ENCODE measurements around the gene PCYT2.

PCYT2 gene

GRCh38 chr17:81934850-81935708 lies 23.9 kb upstream of the PCYT2 start:
- H3K4me3 ChIP-seq (ENCODE audit: control insufficient read depth in 1 of 7, extremely low read depth in 1 of 7, insufficient read depth in 4 of 7, low read depth in 2 of 7, low read length in 6 of 7) = no peak overlapping the region
- 97% methylated on average over 34 of the region's 38 CpGs for WGBS (ENCODE audit: insufficient coverage)
- H3K9me3 ChIP-seq (ENCODE audit: control extremely low read depth in 1 of 5, control insufficient read depth in 4 of 5, insufficient read depth in 2 of 5, low read depth in 1 of 5, low read length in 4 of 5) = no peaks in the 10 kb centered on the region
- H3K27me3 ChIP-seq (replicated peaks in 2 of 5; ENCODE audit: control insufficient read depth in 4 of 5, insufficient read depth in 5 of 5, low read length in 4 of 5) = peaks cover 0 to 3% (median 0%) of the 10 kb centered on the region in 5 experiments
- H3K27ac ChIP-seq (ENCODE audit: insufficient read depth in 1 of 2, low read depth in 1 of 2, low read length in 2 of 2, poor library complexity in 1 of 2, severe bottlenecking in 2 of 2) = no peak overlapping the region
- peaks cover 0 to 46% (median 35%) of the 10 kb centered on the region in 4 experiments for H3K4me1 ChIP-seq (ENCODE audit: control extremely low read depth in 1 of 4, control insufficient read depth in 4 of 4, insufficient read depth in 4 of 4, low read length in 3 of 4)
- POLR2A ChIA-PET = no interaction called here
- CTCF ChIA-PET = interaction anchor here (0.9 to 1.3 kb wide), 3 partner anchors 65 to 102 kb away, joined by 3 read pairs; partner anchors contain the start of genes CENPX, DCXR and LRRC45
- no peak for DNase-seq
- H3K36me3 ChIP-seq (ENCODE audit: control insufficient read depth in 4 of 4, insufficient read depth in 4 of 4, low read length in 3 of 4) = peaks cover 0 to 3% (median 0%) of the 10 kb centered on the region in 4 experiments

GRCh38 chr17:81934098-81934757 lies 23.0 kb upstream of the PCYT2 start:
- POLR2A ChIA-PET = no interaction called here
- peaks cover 0 to 39% (median 29%) of the 10 kb centered on the region in 4 experiments for H3K4me1 ChIP-seq (ENCODE audit: control extremely low read depth in 1 of 4, control insufficient read depth in 4 of 4, insufficient read depth in 4 of 4, low read length in 3 of 4)

GRCh38 chr17:81933178-81933699 lies 22.0 kb upstream of the PCYT2 start:
- H3K27ac ChIP-seq (ENCODE audit: insufficient read depth in 1 of 2, low read depth in 1 of 2, low read length in 2 of 2, poor library complexity in 1 of 2, severe bottlenecking in 2 of 2) = no peak overlapping the region
- no peaks in the 10 kb centered on the region for H3K9me3 ChIP-seq (ENCODE audit: control extremely low read depth in 1 of 5, control insufficient read depth in 4 of 5, insufficient read depth in 2 of 5, low read depth in 1 of 5, low read length in 4 of 5)
- 96% methylated on average over 12 of the region's 14 CpGs for WGBS (ENCODE audit: insufficient coverage)
- POLR2A ChIA-PET = no interaction called here
- peaks cover 0 to 3% (median 0%) of the 10 kb centered on the region in 4 experiments for H3K36me3 ChIP-seq (ENCODE audit: control insufficient read depth in 4 of 4, insufficient read depth in 4 of 4, low read length in 3 of 4)
- peaks cover 0 to 21% (median 12%) of the 10 kb centered on the region in 5 experiments for H3K27me3 ChIP-seq (replicated peaks in 2 of 5; ENCODE audit: control insufficient read depth in 4 of 5, insufficient read depth in 5 of 5, low read length in 4 of 5)
- H3K4me3 ChIP-seq (ENCODE audit: control insufficient read depth in 1 of 7, extremely low read depth in 1 of 7, insufficient read depth in 4 of 7, low read depth in 2 of 7, low read length in 6 of 7) = no peak overlapping the region
- peaks cover 0 to 42% (median 30%) of the 10 kb centered on the region in 4 experiments for H3K4me1 ChIP-seq (ENCODE audit: control extremely low read depth in 1 of 4, control insufficient read depth in 4 of 4, insufficient read depth in 4 of 4, low read length in 3 of 4)
- CTCF ChIA-PET = interaction anchor here (1.7 kb wide), 1 partner anchor 87 kb away, joined by 4 read pairs; no protein-coding TSS in a partner anchor
- DNase-seq = no peak

More at GRCh38 chr17:81934098-81934757, 23.0 kb upstream of the PCYT2 start:
- Histone ChIP-seq H3K27me3 (replicated peaks in 2 of 5; ENCODE audit: control insufficient read depth in 4 of 5, insufficient read depth in 5 of 5, low read length in 4 of 5) (peaks cover 0 to 11% (median 6%) of the 10 kb centered on the region in 5 experiments), H3K9me3 (ENCODE audit: control extremely low read depth in 1 of 5, control insufficient read depth in 4 of 5, insufficient read depth in 2 of 5, low read depth in 1 of 5, low read length in 4 of 5) (no peaks in the 10 kb centered on the region), H3K27ac (ENCODE audit: insufficient read depth in 1 of 2, low read depth in 1 of 2, low read length in 2 of 2, poor library complexity in 1 of 2, severe bottlenecking in 2 of 2) (no peak overlapping the region), H3K36me3 (ENCODE audit: control insufficient read depth in 4 of 4, insufficient read depth in 4 of 4, low read length in 3 of 4) (peaks cover 0 to 3% (median 0%) of the 10 kb centered on the region in 4 experiments), H3K4me3 (ENCODE audit: control insufficient read depth in 1 of 7, extremely low read depth in 1 of 7, insufficient read depth in 4 of 7, low read depth in 2 of 7, low read length in 6 of 7) (no peak overlapping the region)
- no peak for DNase-seq
- 95% methylated on average over 18 of the region's 23 CpGs for WGBS (ENCODE audit: insufficient coverage)
- CTCF ChIA-PET = interaction anchor here (0.9 to 1.7 kb wide), 3 partner anchors 65 to 89 kb away, joined by 3 to 4 read pairs (median 3); partner anchors contain the start of genes CENPX and LRRC45

- WGBS (ENCODE audit: insufficient coverage) = 100% methylated on average over 8 of the region's 9 CpGs
- Histone ChIP-seq H3K4me1 (ENCODE audit: control extremely low read depth in 1 of 4, control insufficient read depth in 4 of 4, insufficient read depth in 4 of 4, low read length in 3 of 4) (peaks cover 0 to 43% (median 32%) of the 10 kb centered on the region in 4 experiments), H3K36me3 (ENCODE audit: control insufficient read depth in 4 of 4, insufficient read depth in 4 of 4, low read length in 3 of 4) (peaks cover 0 to 3% (median 0%) of the 10 kb centered on the region in 4 experiments), H3K9me3 (ENCODE audit: control extremely low read depth in 1 of 5, control insufficient read depth in 4 of 5, insufficient read depth in 2 of 5, low read depth in 1 of 5, low read length in 4 of 5) (no peaks in the 10 kb centered on the region), H3K27ac (ENCODE audit: insufficient read depth in 1 of 2, low read depth in 1 of 2, low read length in 2 of 2, poor library complexity in 1 of 2, severe bottlenecking in 2 of 2) (no peak overlapping the region), H3K4me3 (ENCODE audit: control insufficient read depth in 1 of 7, extremely low read depth in 1 of 7, insufficient read depth in 4 of 7, low read depth in 2 of 7, low read length in 6 of 7) (no peak overlapping the region), H3K27me3 (replicated peaks in 2 of 5; ENCODE audit: control insufficient read depth in 4 of 5, insufficient read depth in 5 of 5, low read length in 4 of 5) (peaks cover 0 to 24% (median 13%) of the 10 kb centered on the region in 5 experiments)
- CTCF ChIA-PET = interaction anchor here (1.7 kb wide), 1 partner anchor 88 kb away, joined by 4 read pairs; no protein-coding TSS in a partner anchor
- POLR2A ChIA-PET = no interaction called here
- DNase-seq = no peak
Observed at GRCh38 chr17:81932333-81932983, 21.3 kb upstream of the PCYT2 start.

GRCh38 chr17:81931557-81932332 lies 20.5 kb upstream of the PCYT2 start:
- peaks cover 0 to 3% (median 0%) of the 10 kb centered on the region in 4 experiments for H3K36me3 ChIP-seq (ENCODE audit: control insufficient read depth in 4 of 4, insufficient read depth in 4 of 4, low read length in 3 of 4)
- POLR2A ChIA-PET = no interaction called here
- no peaks in the 10 kb centered on the region for H3K9me3 ChIP-seq (ENCODE audit: control extremely low read depth in 1 of 5, control insufficient read depth in 4 of 5, insufficient read depth in 2 of 5, low read depth in 1 of 5, low read length in 4 of 5)
- 52% methylated on average over 9 of the region's 15 CpGs for WGBS (ENCODE audit: insufficient coverage)
- peak overlapping the region in 1 of 7 experiments; percentile 11 for H3K4me3 ChIP-seq (ENCODE audit: control insufficient read depth in 1 of 7, extremely low read depth in 1 of 7, insufficient read depth in 4 of 7, low read depth in 2 of 7, low read length in 6 of 7)
- CTCF ChIA-PET = no interaction called here
- peaks cover 0 to 24% (median 13%) of the 10 kb centered on the region in 5 experiments for H3K27me3 ChIP-seq (replicated peaks in 2 of 5; ENCODE audit: control insufficient read depth in 4 of 5, insufficient read depth in 5 of 5, low read length in 4 of 5)
- peaks cover 0 to 38% (median 26%) of the 10 kb centered on the region in 4 experiments for H3K4me1 ChIP-seq (ENCODE audit: control extremely low read depth in 1 of 4, control insufficient read depth in 4 of 4, insufficient read depth in 4 of 4, low read length in 3 of 4)
- DNase-seq = no peak
- H3K27ac ChIP-seq (ENCODE audit: insufficient read depth in 1 of 2, low read depth in 1 of 2, low read length in 2 of 2, poor library complexity in 1 of 2, severe bottlenecking in 2 of 2) = no peak overlapping the region

- ChIA-PET CTCF (interaction anchor here (1.0 to 1.1 kb wide), 2 partner anchors 32 to 89 kb away, joined by 3 read pairs; no protein-coding TSS in a partner anchor), POLR2A (no interaction called here)
Observed at GRCh38 chr17:81931189-81931556, 20.0 kb upstream of the PCYT2 start.

More at GRCh38 chr17:81931189-81931556, 20.0 kb upstream of the PCYT2 start:
- WGBS (ENCODE audit: insufficient coverage) = 85% methylated on average over 13 of the region's 13 CpGs
- H3K36me3 ChIP-seq (ENCODE audit: control insufficient read depth in 4 of 4, insufficient read depth in 4 of 4, low read length in 3 of 4) = peaks cover 0 to 3% (median 0%) of the 10 kb centered on the region in 4 experiments
- peaks cover 0 to 24% (median 13%) of the 10 kb centered on the region in 5 experiments for H3K27me3 ChIP-seq (replicated peaks in 2 of 5; ENCODE audit: control insufficient read depth in 4 of 5, insufficient read depth in 5 of 5, low read length in 4 of 5)
- no peak overlapping the region for H3K4me3 ChIP-seq (ENCODE audit: control insufficient read depth in 1 of 7, extremely low read depth in 1 of 7, insufficient read depth in 4 of 7, low read depth in 2 of 7, low read length in 6 of 7)
- no peak overlapping the region for H3K27ac ChIP-seq (ENCODE audit: insufficient read depth in 1 of 2, low read depth in 1 of 2, low read length in 2 of 2, poor library complexity in 1 of 2, severe bottlenecking in 2 of 2)
- no peak for DNase-seq
- H3K9me3 ChIP-seq (ENCODE audit: control extremely low read depth in 1 of 5, control insufficient read depth in 4 of 5, insufficient read depth in 2 of 5, low read depth in 1 of 5, low read length in 4 of 5) = no peaks in the 10 kb centered on the region
- H3K4me1 ChIP-seq (ENCODE audit: control extremely low read depth in 1 of 4, control insufficient read depth in 4 of 4, insufficient read depth in 4 of 4, low read length in 3 of 4) = peaks cover 0 to 37% (median 26%) of the 10 kb centered on the region in 4 experiments
